Vagina (tissue), 2 donors: ENCODE measurements around the gene ICOS. TPM values are rescaled to one million over a fixed set of nuclear protein-coding genes. Genes with fewer than 3 reads are reported as not detected.

Source experiments
- DNase-seq, 2 donors: peaks; one replicate each; pipeline ENCODE4 v3.0.0-alpha.2; 2017; ENCODE audit errors: extremely low spot score in 2 of 2
- H3K27ac ChIP-seq: fragments of 200-600 bp; sonication (generic); one replicate; pipeline ENCODE4 v1.5.1; 2019
- H3K27me3 ChIP-seq: fragments of 200-600 bp; sonication (generic); one replicate; pipeline ENCODE4 v1.5.1; 2019
- H3K36me3 ChIP-seq, 2 donors: fragments of 200-600 bp; sonication (generic); one replicate each; pipeline ENCODE4 v1.5.1; 2017 to 2019
- H3K4me1 ChIP-seq: fragments of 200-600 bp; sonication (generic); one replicate; pipeline ENCODE4 v1.5.1; 2019
- H3K4me3 ChIP-seq, 2 donors: fragments of 200-600 bp; sonication (generic); 1 replicate in 1 of 2; 2 replicates in 1 of 2; pipeline ENCODE4 v1.5.1; 2016 to 2019
- H3K9me3 ChIP-seq: fragments of 200-600 bp; sonication (generic); one replicate; pipeline ENCODE4 v1.5.1; 2019
- POLR2A ChIP-seq, 2 donors: fragments of 450-650 bp; IDR thresholded peaks; one replicate each; pipeline ENCODE4 v1.6.1; 2017; ENCODE audit warnings: antibody characterized with exemption in 2 of 2, mild to moderate bottlenecking in 2 of 2, moderate library complexity in 2 of 2
- POLR2AphosphoS5 ChIP-seq, 2 donors: sonication (generic); formaldehyde crosslinking; IDR thresholded peaks; one replicate each; pipeline ENCODE4 v1.9.0; 2017; ENCODE audit warnings: antibody characterized with exemption in 2 of 2, mild to moderate bottlenecking in 2 of 2, low read depth in 1 of 2; ENCODE audit not compliant: insufficient read depth in 1 of 2
- intact Hi-C: fragments of 100-400 bp; cut with DNase I; formaldehyde crosslinking; loops from one replicate; pipeline ENCODE4 v1.15.1; 2023
- total RNA-seq: library from RNA; depleted of rRNA; stranded (reverse); fragments of >200 nt; gene quantifications from one replicate; pipeline ENCODE4 v1.2.3, GENCODE V29; 2016
- TF ChIP-seq, protein P1 (sequence below), 3 experiments: fragments of 450-650 bp in 2 of 3; fragments of 200-600 bp in 1 of 3; sonication (generic) in 1 of 3; IDR thresholded peaks; one replicate each; pipeline ENCODE4 v1.5.1; 2017 to 2019; ENCODE audit warnings: antibody characterized with exemption in 3 of 3, mild to moderate bottlenecking in 2 of 3, moderate library complexity in 2 of 3

The ICOS gene
- total RNA-seq, 1 donor from 2014 or later, result 1.7 TPM

DNA sequence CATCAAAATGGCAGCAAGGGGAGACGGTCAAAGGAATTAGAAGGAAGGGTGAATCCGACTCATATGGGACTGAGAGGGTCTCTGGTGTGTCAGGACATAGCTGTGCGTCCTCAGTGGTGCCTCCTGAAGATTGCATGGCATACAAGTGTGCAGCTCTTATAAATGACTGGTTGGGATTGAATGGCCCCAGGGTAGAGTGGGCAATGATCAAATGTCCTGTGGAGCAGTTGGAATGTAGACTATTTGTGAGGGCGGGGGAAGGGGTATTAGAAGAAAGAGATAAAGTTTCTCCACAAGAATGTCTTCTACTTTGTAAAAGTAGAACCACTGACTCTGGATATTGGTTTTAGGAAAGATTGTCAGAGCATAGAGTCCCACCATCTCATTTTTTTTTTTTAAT, 44.4 kb upstream of the ICOS start:
- intact Hi-C loops, result no loop called here
- Histone ChIP-seq H3K4me1 (no peaks in the 10 kb centered on the region), H3K27ac (no peak overlapping the region), H3K9me3 (no peaks in the 10 kb centered on the region), H3K4me3 (no peak overlapping the region), H3K36me3 (no peaks in the 10 kb centered on the region), H3K27me3 (no peaks in the 10 kb centered on the region)
- no peak for DNase-seq
- TF ChIP-seq, protein P1, sequence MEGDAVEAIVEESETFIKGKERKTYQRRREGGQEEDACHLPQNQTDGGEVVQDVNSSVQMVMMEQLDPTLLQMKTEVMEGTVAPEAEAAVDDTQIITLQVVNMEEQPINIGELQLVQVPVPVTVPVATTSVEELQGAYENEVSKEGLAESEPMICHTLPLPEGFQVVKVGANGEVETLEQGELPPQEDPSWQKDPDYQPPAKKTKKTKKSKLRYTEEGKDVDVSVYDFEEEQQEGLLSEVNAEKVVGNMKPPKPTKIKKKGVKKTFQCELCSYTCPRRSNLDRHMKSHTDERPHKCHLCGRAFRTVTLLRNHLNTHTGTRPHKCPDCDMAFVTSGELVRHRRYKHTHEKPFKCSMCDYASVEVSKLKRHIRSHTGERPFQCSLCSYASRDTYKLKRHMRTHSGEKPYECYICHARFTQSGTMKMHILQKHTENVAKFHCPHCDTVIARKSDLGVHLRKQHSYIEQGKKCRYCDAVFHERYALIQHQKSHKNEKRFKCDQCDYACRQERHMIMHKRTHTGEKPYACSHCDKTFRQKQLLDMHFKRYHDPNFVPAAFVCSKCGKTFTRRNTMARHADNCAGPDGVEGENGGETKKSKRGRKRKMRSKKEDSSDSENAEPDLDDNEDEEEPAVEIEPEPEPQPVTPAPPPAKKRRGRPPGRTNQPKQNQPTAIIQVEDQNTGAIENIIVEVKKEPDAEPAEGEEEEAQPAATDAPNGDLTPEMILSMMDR (IDR thresholded peaks at IDR 0.05), result no peak
- TF ChIP-seq POLR2AphosphoS5 (IDR thresholded peaks at IDR 0.05; ENCODE audit: insufficient read depth in 1 of 2, low read depth in 1 of 2) (no peak), POLR2A (IDR thresholded peaks at IDR 0.05) (no peak)

DNA sequence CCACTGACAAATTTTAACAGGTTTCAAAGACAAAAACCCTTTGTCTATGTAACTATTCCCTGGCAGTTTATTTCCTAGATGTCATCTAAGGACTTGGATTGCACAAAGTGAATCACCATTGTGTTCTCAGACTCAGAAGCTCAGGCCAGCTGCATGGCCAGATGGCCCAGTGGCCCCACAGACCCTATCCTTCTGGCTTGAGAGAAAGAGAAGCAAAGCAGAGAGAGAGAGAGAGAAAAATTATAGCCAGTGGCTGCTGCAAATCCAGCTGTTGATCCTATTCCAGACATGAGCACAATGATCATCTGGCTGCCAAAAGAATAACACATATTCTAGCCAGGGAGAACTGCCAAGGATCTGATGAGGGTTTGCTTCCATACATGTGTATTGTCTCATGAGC, 43.2 kb upstream of the ICOS start:
- Histone ChIP-seq H3K27ac (no peak overlapping the region), H3K36me3 (no peaks in the 10 kb centered on the region), H3K9me3 (no peaks in the 10 kb centered on the region), H3K4me1 (no peaks in the 10 kb centered on the region), H3K27me3 (no peaks in the 10 kb centered on the region), H3K4me3 (no peak overlapping the region)
- no peak for DNase-seq
- no peak for TF ChIP-seq POLR2AphosphoS5 (IDR thresholded peaks at IDR 0.05; ENCODE audit: insufficient read depth in 1 of 2, low read depth in 1 of 2)
- TF ChIP-seq, protein P1 (IDR thresholded peaks at IDR 0.05), result no peak
- TF ChIP-seq POLR2A (IDR thresholded peaks at IDR 0.05), result no peak
- intact Hi-C loops, result no loop called here

DNA sequence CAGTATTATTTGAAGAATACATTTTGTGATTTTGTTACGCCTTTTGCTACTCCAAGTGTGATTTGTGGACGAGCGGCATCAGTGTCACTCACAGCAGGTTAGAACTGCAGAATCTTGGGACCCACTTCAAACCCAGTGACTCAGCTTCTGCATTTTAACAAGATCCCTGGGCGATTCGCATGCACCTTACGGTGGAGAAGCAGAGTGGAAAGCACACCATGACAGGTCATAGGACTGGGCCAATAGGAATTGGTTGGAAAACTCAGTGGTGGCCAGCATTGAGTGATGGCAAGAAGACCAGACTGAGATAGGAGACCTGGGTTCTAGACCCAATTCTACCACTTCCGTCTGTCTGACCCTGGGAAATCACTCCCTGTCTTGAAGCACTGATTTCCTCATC, 42.7 kb upstream of the ICOS start:
- H3K4me1 ChIP-seq, result no peaks in the 10 kb centered on the region
- intact Hi-C loops, result no loop called here
- H3K27me3 ChIP-seq, result no peaks in the 10 kb centered on the region
- DNase-seq, result no peak
- TF ChIP-seq POLR2A (IDR thresholded peaks at IDR 0.05), result no peak
- no peak for TF ChIP-seq POLR2AphosphoS5 (IDR thresholded peaks at IDR 0.05; ENCODE audit: insufficient read depth in 1 of 2, low read depth in 1 of 2)
- TF ChIP-seq, protein P1 (IDR thresholded peaks at IDR 0.05), result no peak
- H3K9me3 ChIP-seq, result no peaks in the 10 kb centered on the region
- H3K4me3 ChIP-seq, result no peak overlapping the region
- no peak overlapping the region for H3K27ac ChIP-seq
- H3K36me3 ChIP-seq, result no peaks in the 10 kb centered on the region

DNA sequence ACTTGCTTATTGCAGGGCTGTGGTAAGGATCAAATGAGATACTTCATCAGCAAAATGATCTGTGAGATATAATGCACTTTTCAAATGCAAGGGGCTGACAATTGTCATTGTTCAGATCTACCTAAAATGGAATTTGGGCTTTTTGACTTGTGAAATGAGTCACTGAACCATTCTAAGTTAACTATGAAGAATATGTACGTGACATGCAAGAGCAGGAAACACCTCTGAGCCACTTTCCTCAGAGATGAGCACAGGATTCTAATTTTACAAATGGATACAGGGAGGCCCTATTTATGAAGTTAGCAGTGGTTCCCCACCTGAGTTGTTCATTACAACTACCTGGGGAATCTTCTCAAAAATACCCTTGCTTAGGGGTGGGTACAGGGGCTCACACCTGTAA, 42.3 kb upstream of the ICOS start:
- H3K27ac ChIP-seq, result no peak overlapping the region
- TF ChIP-seq POLR2A (IDR thresholded peaks at IDR 0.05) (no peak), POLR2AphosphoS5 (IDR thresholded peaks at IDR 0.05; ENCODE audit: insufficient read depth in 1 of 2, low read depth in 1 of 2) (no peak)
- TF ChIP-seq, protein P1 (IDR thresholded peaks at IDR 0.05), result no peak

DNA sequence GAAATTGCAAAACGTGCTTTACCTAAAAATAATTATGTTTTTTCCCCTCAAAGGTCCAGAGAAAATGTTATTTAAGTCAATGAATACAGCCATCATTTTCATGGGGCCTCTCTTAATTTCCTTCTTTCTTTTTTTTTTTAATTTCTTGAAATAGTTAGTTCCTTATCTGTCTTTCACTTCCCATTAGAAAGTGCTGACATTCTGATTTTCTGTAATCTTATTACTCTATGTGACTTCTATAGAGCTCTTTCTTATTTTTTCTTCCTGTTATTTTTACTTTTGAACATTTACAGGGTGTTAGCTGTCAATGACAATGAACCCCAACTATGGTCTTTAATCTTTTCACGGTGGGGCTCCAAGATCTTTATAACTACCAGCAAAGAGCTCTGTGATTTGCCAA, 39.0 kb upstream of the ICOS start:
- no peak overlapping the region for H3K4me3 ChIP-seq
- no peak overlapping the region for H3K27ac ChIP-seq
- H3K9me3 ChIP-seq, result peaks cover 6% of the 10 kb centered on the region
- intact Hi-C loops, result no loop called here
- H3K36me3 ChIP-seq, result no peaks in the 10 kb centered on the region
- DNase-seq, result no peak
- no peaks in the 10 kb centered on the region for H3K27me3 ChIP-seq
- H3K4me1 ChIP-seq, result no peaks in the 10 kb centered on the region
- TF ChIP-seq, protein P1 (IDR thresholded peaks at IDR 0.05), result no peak
- TF ChIP-seq POLR2A (IDR thresholded peaks at IDR 0.05) (no peak), POLR2AphosphoS5 (IDR thresholded peaks at IDR 0.05; ENCODE audit: insufficient read depth in 1 of 2, low read depth in 1 of 2) (no peak)

More for the DNA sequence above, 42.3 kb upstream of the ICOS start:
- Histone ChIP-seq H3K4me3 (no peak overlapping the region), H3K27me3 (no peaks in the 10 kb centered on the region), H3K4me1 (no peaks in the 10 kb centered on the region), H3K9me3 (no peaks in the 10 kb centered on the region), H3K36me3 (no peaks in the 10 kb centered on the region)
- intact Hi-C loops, result no loop called here
- DNase-seq, result no peak
